ENCODE results near the gene ERBB4. TPM values are rescaled to one million over a fixed set of nuclear protein-coding genes. Genes with fewer than 3 reads are reported as not detected.

The ERBB4 gene
- polyA plus RNA-seq, 2 of the 4 experiments (the other 2 are of a cell fraction), result not detected

GRCh38 chr2:211751848-211752247 lies 786.8 kb downstream of the ERBB4 start:
- no peak for ATAC-seq
- no peak overlapping the region for H3K27ac ChIP-seq
- no peak for FAIRE-seq
- no peak for DNase-seq (ENCODE audit: low read depth in 1 of 2, low spot score in 1 of 2)
- H3K4me3 ChIP-seq, result no peak overlapping the region
- 36% methylated on average over 3 of the region's 3 CpGs for whole genome bisulfite sequencing (ENCODE audit: missing lambda C conversion rate)
- no peak overlapping the region for H3K4me2 ChIP-seq
- no peaks in the 10 kb centered on the region for H3K9me3 ChIP-seq
- ChIA-PET CTCF (no interaction called here), POLR2A (no interaction called here)
- no peaks in the 10 kb centered on the region for H3K4me1 ChIP-seq
- TF ChIP-seq, protein P1, sequence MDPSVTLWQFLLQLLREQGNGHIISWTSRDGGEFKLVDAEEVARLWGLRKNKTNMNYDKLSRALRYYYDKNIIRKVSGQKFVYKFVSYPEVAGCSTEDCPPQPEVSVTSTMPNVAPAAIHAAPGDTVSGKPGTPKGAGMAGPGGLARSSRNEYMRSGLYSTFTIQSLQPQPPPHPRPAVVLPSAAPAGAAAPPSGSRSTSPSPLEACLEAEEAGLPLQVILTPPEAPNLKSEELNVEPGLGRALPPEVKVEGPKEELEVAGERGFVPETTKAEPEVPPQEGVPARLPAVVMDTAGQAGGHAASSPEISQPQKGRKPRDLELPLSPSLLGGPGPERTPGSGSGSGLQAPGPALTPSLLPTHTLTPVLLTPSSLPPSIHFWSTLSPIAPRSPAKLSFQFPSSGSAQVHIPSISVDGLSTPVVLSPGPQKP (IDR thresholded peaks at IDR 0.05; ENCODE audit: low read depth, low read length), result no peak
- TF ChIP-seq MYC (IDR thresholded peaks at IDR 0.05; ENCODE audit: borderline replicate concordance, low read length), result no peak
- no peak for TF ChIP-seq RCOR1 (IDR thresholded peaks at IDR 0.05; ENCODE audit: low read depth, low read length)

GRCh38 chr2:211748339-211748738 lies 790.3 kb downstream of the ERBB4 start:
- no peak overlapping the region for H3K4me2 ChIP-seq
- no peaks in the 10 kb centered on the region for H3K9me3 ChIP-seq
- WGBS (ENCODE audit: missing lambda C conversion rate), result 71% methylated on average over 1 of the region's 1 CpG
- no peak for FAIRE-seq
- ATAC-seq, result no peak
- POLR2A ChIA-PET, result no interaction called here
- no peak for DNase-seq (ENCODE audit: low read depth in 1 of 2, low spot score in 1 of 2)
- no peaks in the 10 kb centered on the region for H3K4me1 ChIP-seq
- TF ChIP-seq EHMT2 (IDR thresholded peaks at IDR 0.05; ENCODE audit: low read depth), result no peak
- TF ChIP-seq ESRRA (IDR thresholded peaks at IDR 0.05; ENCODE audit: borderline replicate concordance, low read length), result no peak
- TF ChIP-seq FOSL2 (IDR thresholded peaks at IDR 0.05), result no peak
- no peak for TF ChIP-seq FOSL2 (CRISPR knock-in tag; IDR thresholded peaks at IDR 0.05)
- no peak for TF ChIP-seq CBX8 (IDR thresholded peaks at IDR 0.05)
- H3K4me3 ChIP-seq, result no peak overlapping the region
- CTCF ChIA-PET, result no interaction called here
- H3K27ac ChIP-seq, result no peak overlapping the region

DNA sequence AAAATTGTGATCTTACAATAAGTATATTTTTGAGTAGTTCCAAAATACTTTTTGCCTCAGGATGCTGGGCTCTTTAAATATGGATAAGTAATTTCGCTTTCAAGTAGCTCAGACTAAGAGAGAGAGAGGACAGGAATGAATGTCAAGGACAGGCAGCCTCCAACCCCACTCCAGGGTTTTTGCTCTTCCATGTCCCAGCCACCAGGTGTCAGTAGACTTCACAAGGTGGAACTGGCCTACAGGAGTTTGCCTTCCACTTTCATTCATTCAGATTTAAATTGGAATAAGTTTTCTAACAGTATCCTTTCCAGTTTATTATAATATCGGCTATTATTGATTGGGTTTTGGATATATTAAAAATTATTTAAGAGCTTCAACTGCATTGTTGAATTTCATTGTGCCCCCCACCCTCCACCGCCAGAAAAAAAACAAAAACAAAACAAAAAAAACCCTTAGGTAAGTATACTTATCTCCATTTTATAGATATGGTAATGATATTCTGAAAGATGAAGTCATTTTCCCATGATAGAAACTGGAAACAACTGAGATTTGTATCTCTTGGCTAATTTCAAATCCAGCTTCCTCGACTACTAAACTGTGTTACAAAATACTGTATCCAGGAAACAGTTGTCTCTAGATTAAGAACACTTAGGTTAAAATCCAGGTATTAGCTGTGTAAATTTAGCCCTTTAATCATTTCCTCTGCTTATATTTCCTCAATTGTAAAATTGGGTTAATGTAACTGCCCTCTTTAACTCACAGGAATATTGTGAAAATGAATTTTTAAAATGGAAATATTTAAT lies 793.1 kb downstream of the ERBB4 start:
- Histone ChIP-seq H3K4me2 (no peak overlapping the region), H3K27ac (no peak overlapping the region), H3K4me3 (no peak overlapping the region), H3K4me1 (no peaks in the 10 kb centered on the region), H3K9me3 (no peaks in the 10 kb centered on the region)
- POLR2A ChIA-PET, result no interaction called here
- ATAC-seq, result peak; percentile 76 to 86; a peak in 3 of 6 replicates
- 30% methylated on average over 4 of the region's 4 CpGs for WGBS (ENCODE audit: missing lambda C conversion rate)
- no peak for FAIRE-seq
- TF ChIP-seq, protein P1 (IDR thresholded peaks at IDR 0.05; ENCODE audit: low read depth, low read length), result no peak
- TF ChIP-seq E2F6 (IDR thresholded peaks at IDR 0.05; ENCODE audit: borderline replicate concordance, low read depth) (no peak), SMC3 (IDR thresholded peaks at IDR 0.05) (peak; percentile 58), RAD21 (conservative IDR thresholded peaks at IDR 0.05 in 1 of 2, IDR thresholded peaks at IDR 0.05 in 1 of 2) (peak; percentile 61 to 62)
- TF ChIP-seq, protein P2, sequence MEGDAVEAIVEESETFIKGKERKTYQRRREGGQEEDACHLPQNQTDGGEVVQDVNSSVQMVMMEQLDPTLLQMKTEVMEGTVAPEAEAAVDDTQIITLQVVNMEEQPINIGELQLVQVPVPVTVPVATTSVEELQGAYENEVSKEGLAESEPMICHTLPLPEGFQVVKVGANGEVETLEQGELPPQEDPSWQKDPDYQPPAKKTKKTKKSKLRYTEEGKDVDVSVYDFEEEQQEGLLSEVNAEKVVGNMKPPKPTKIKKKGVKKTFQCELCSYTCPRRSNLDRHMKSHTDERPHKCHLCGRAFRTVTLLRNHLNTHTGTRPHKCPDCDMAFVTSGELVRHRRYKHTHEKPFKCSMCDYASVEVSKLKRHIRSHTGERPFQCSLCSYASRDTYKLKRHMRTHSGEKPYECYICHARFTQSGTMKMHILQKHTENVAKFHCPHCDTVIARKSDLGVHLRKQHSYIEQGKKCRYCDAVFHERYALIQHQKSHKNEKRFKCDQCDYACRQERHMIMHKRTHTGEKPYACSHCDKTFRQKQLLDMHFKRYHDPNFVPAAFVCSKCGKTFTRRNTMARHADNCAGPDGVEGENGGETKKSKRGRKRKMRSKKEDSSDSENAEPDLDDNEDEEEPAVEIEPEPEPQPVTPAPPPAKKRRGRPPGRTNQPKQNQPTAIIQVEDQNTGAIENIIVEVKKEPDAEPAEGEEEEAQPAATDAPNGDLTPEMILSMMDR (IDR thresholded peaks at IDR 0.05), result peak; percentile 61
- peak; percentile 6 to 66 for DNase-seq (ENCODE audit: low read depth in 1 of 2, low spot score in 1 of 2)
- CTCF ChIA-PET, result interaction anchor here (0.8 to 1.4 kb wide), 2 partner anchors 13 to 822 kb away, joined by 3 to 7 read pairs; no protein-coding TSS in a partner anchor

DNA sequence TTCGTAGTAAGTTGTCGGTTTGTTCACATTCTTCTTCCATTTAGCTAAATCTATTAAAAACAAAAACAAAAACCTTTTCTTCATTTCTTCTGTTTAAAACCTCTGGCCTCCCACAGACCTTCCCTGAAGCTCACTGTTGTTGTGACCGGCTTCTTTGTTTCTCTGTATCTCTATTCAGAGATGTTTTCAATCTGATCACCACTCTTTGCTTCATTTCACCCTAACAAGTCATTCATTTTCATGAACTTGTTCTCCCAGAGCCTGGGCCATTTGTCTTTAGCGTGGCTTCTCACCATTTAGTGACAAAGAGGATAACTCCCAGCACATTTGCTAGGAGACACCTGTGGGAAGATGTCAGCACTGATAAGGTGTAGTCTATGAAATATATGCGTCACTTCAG lies 794.2 kb downstream of the ERBB4 start:
- no peak overlapping the region for H3K4me3 ChIP-seq
- ChIA-PET CTCF (interaction anchor here (1.4 kb wide), 1 partner anchor 823 kb away, joined by 7 read pairs; no protein-coding TSS in a partner anchor), POLR2A (no interaction called here)
- no peak for DNase-seq (ENCODE audit: low read depth in 1 of 2, low spot score in 1 of 2)
- FAIRE-seq, result no peak
- no peaks in the 10 kb centered on the region for H3K9me3 ChIP-seq
- H3K27ac ChIP-seq, result no peak overlapping the region
- ATAC-seq, result no peak
- H3K4me2 ChIP-seq, result no peak overlapping the region
- WGBS (ENCODE audit: missing lambda C conversion rate), result 60% methylated on average over 5 of the region's 5 CpGs
- no peaks in the 10 kb centered on the region for H3K4me1 ChIP-seq
- TF ChIP-seq HOXB13 (CRISPR knock-in tag; IDR thresholded peaks at IDR 0.05; ENCODE audit: low read depth) (no peak), TP53 (CRISPR knock-in tag; IDR thresholded peaks at IDR 0.05) (no peak), PHF8 (IDR thresholded peaks at IDR 0.05; ENCODE audit: borderline replicate concordance, low read depth) (no peak), EHMT2 (IDR thresholded peaks at IDR 0.05; ENCODE audit: low read depth) (no peak), RAD21 (conservative IDR thresholded peaks at IDR 0.05 in 1 of 2, IDR thresholded peaks at IDR 0.05 in 1 of 2) (no peak), HEYL (CRISPR knock-in tag; IDR thresholded peaks at IDR 0.05) (no peak), RNF2 (IDR thresholded peaks at IDR 0.05; ENCODE audit: borderline replicate concordance, low read depth) (no peak), MAZ (IDR thresholded peaks at IDR 0.05; ENCODE audit: borderline replicate concordance, low read depth, low read length) (no peak), TFCP2L1 (CRISPR knock-in tag; IDR thresholded peaks at IDR 0.05) (no peak), KDM5A (IDR thresholded peaks at IDR 0.05) (no peak), BCL3 (IDR thresholded peaks at IDR 0.05) (no peak), JUN (IDR thresholded peaks at IDR 0.05) (no peak), SMC3 (IDR thresholded peaks at IDR 0.05) (no peak), ESRRA (IDR thresholded peaks at IDR 0.05; ENCODE audit: borderline replicate concordance, low read length) (no peak), KDM1A (IDR thresholded peaks at IDR 0.05; ENCODE audit: low read depth) (no peak)
